ENCODE data around the gene MOB3A.

GRCh38 chr19:2110822-2111221 lies 14.7 kb upstream of the MOB3A start:
- no peak for TF ChIP-seq ARHGAP35 (IDR thresholded peaks at IDR 0.05; ENCODE audit: partially characterized antibody)
- TF ChIP-seq GABPA (tag; conservative IDR thresholded peaks at IDR 0.05; ENCODE audit: low read depth) = no peak
- no peak for TF ChIP-seq ZNF24 (IDR thresholded peaks at IDR 0.05)
- no peak for TF ChIP-seq ZNF780A (CRISPR knock-in tag; IDR thresholded peaks at IDR 0.05)
- TF ChIP-seq ETV6 (IDR thresholded peaks at IDR 0.05; ENCODE audit: borderline replicate concordance in 1 of 2, low read depth in 2 of 2, low read length in 1 of 2) = no peak
- TF ChIP-seq ETV6 (CRISPR knock-in tag; IDR thresholded peaks at IDR 0.05; ENCODE audit: borderline replicate concordance) = no peak

Measured in K562 (cell line).